K562 (cell line): ENCODE data around the gene PNMA8B. TPM values are rescaled to one million over a fixed set of nuclear protein-coding genes. Genes with fewer than 3 reads are reported as not detected.

ENCODE experiments used
- IRF9 ChIP-seq: fragments of 450-650 bp; IDR thresholded peaks from 2 replicates; pipeline ENCODE4 v1.6.1; 2016; ENCODE audit warnings: missing biosample characterization, missing genetic modification characterization
- MCM3 ChIP-seq: fragments of 450-650 bp; IDR thresholded peaks from 2 replicates; pipeline ENCODE4 v1.6.1; 2016
- SRSF3 ChIP-seq: fragments of 200-400 bp; formaldehyde crosslinking; IDR thresholded peaks from 2 replicates; pipeline ENCODE4 v1.6.1; 2016; ENCODE audit warnings: mild to moderate bottlenecking, low read length, moderate library complexity; ENCODE audit not compliant: insufficient read depth
- TAF1 ChIP-seq: IDR thresholded peaks from 2 replicates; pipeline ENCODE4 v1.6.1; 2011; ENCODE audit warnings: mild to moderate bottlenecking, low read length, moderate library complexity; ENCODE audit not compliant: insufficient read depth, control insufficient read depth, severe bottlenecking; ENCODE audit errors: extremely low read depth
- USF2 ChIP-seq: sonication (generic); formaldehyde crosslinking; IDR thresholded peaks from 2 replicates; pipeline ENCODE4 v1.5.0; 2020; ENCODE audit warnings: missing genetic modification reagents
- ZBTB33 ChIP-seq: sonication (generic); formaldehyde crosslinking; IDR thresholded peaks from 2 replicates; pipeline ENCODE4 v1.8.1; 2023; ENCODE audit warnings: mild to moderate bottlenecking, missing genetic modification reagents
- ZNF24 ChIP-seq: fragments of 450-650 bp; IDR thresholded peaks from 2 replicates; pipeline ENCODE4 v1.6.1; 2016
- ZNF384 ChIP-seq: IDR thresholded peaks from 2 replicates; pipeline ENCODE4 v1.6.1; 2012; ENCODE audit warnings: low read depth, low read length, improper control_type of control experiment
- polyA plus RNA-seq, 8 experiments: library from polyadenylated mRNA; depleted of rRNA in 4 of 8; stranded (reverse) in 5 of 8; unstranded in 3 of 8; fragments of >200 nt; fragmentation: Nextera tagmentation in 2 of 8; fragmentation: Illumina TruSeq in 1 of 8; extraction: Ambion mirVana in 2 of 8; extraction: Trizol in 1 of 8; gene quantifications; 2 replicates each; pipeline versions ENCODE4 v1.2.1 to v1.2.3, GENCODE V29; 2011 to 2014; ENCODE audit warnings: inconsistent platforms in 1 of 8, missing spikeins in 1 of 8
- total RNA-seq, 7 experiments: library from RNA; depleted of rRNA in 6 of 7; stranded (reverse); fragments of >200 nt in 6 of 7; fragmentation: Illumina TruSeq in 2 of 7; extraction: Trizol in 2 of 7; gene quantifications; 2 replicates each; pipeline versions ENCODE4 v1.2.1 to v1.2.3, GENCODE V29; 2011 to 2021; ENCODE audit warnings: low replicate concordance in 1 of 7

Gene PNMA8B
- total and polyA plus RNA-seq, 9 of the 15 experiments (the other 6 are each of a cell fraction or from before 2014, with no cell fraction given), result not detected

GRCh38 chr19:46530636-46531035 lies 35.0 kb upstream of the PNMA8B start (continued):
- TF ChIP-seq ZNF384 (no peak), MCM3 (no peak), USF2 (peak; percentile 86), TAF1 (no peak), IRF9 (no peak), ZNF24 (peak; percentile 35; the same call in 1 of the 2 replicates), ZBTB33 (CRISPR knock-in tag) (no peak), SRSF3 (no peak)
